Bone marrow (tissue), 2 donors: ENCODE data around the gene TMEM225B.
"Not testable (repeated sequence)": the region's sequence is repeated elsewhere in the genome, so short reads cannot be mapped to it uniquely, and the experiment has no call there.

Source experiments
- DNase-seq, 2 donors: peaks; one replicate each; lab custom pipeline; 2025; lab: John Stamatoyannopoulos, UW

TMEM225B gene, protein sequence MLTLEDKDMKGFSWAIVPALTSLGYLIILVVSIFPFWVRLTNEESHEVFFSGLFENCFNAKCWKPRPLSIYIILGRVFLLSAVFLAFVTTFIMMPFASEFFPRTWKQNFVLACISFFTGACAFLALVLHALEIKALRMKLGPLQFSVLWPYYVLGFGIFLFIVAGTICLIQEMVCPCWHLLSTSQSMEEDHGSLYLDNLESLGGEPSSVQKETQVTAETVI

DNA sequence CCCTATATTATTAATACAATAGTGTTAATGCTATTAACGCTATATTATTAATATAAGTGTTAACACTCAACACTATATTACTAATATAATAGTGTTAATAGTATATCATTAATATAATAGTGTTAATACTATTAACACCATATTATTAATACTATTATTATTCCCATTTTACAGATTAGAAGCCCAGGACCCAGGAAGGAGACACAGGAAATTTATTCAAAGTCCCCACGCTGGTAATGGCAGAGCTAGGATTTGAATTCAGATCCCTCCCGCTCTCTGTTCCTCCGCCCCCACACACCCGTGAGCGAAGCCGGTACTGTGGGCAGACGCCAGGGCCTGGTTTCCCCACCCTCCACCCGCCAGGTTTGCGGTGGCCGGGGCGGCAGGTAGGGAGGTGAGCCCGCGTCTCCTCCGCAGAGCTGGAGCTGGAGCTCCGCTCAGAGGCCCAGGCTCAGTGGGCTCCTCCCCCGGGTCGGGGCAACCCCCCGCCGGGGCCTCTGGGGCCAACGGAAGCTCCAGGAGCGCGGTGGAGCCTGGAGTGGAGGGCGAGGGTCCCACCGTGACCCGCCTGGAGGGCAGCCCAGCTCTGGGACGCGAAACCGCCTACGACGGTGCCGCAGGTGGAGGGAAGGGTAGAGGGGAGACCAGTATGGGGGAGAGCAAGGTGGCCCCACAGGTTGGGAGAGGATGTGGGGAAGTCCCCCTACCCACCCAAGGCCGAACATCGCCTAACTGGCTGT, at the start of gene TMEM225B:
Gene TMEM225B (plus strand): TSS at position 506 of the 740 bp plus-strand sequence. CDS start 6,122 bp downstream, outside the sequence.
- DNase-seq, result no peak

DNA sequence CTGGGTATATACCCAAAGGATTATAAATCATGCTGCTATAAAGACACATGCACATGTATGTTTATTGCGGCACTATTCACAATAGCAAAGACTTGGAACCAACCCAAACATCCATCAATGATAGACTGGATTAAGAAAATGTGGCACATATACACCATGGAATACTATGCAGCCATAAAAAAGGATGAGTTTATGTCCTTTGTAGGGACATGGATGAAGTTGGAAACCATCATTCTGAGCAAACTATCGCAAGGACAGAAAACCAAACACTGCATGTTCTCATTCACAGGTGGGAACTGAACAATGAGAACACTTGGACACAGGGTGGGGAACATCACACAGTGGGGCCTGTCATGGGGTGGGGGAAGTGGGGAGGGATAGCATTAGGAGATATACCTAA, 48.5 kb upstream of the TMEM225B start:
- DNase-seq, result not testable (repeated sequence)

DNA sequence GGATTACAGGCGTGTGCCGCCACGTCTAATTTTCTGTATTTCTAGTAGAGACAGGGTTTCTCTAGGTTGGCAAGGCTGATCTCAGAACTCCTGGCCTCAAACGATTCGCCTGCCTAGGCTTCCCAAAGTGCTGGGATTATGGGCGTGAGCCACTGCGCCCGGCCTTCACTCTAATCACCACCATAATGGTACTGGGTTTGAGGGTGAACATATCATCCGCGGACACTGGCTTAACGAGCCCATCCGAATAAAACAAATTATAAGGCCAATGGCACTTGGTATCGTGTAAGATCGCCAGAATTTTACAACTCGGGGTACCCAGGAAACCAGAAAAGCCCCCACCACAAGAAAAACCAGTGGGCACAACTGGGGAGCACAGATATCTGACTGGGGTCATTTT, 46.7 kb upstream of the TMEM225B start:
- no peak for DNase-seq

DNA sequence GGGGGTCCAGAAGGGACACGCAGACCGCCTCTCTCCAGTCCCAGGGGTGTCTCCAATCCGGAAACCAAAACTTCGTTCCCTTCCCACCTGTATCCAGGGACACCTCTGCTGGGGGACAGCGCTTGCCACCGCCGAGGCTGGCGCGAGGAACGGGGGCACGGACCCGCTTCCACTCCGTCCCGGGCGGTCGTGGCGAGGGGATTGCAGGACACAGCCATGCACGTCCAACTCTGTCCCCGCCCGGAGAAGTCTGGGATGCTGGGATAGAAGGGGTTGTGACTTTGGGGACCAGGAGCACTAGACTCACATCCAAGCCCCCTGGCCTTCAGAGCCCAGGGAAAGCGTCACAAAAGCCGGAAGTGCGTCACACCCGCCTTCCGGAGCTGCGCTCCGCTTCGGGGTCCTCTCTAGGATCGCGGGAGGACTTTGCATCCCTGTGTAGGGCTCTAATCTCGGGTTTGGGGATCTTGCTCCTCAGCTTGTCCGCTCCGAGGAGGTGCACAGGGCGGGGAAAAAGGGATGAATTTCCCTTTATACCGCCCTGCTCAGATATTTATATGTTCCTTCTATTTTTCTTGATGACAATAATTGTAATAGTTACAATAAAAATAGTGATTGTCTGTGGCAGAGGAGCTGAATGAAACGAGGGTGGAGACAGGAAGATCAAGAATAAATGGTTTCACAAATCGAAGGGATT, 46.2 kb upstream of the TMEM225B start, which contains the start of gene FAM200A:
Gene FAM200A (minus strand): TSS at position 348 of the 697 bp plus-strand sequence. CDS start 3,707 bp downstream, outside the sequence.
- DNase-seq, result peak; percentile 56 to 80

DNA sequence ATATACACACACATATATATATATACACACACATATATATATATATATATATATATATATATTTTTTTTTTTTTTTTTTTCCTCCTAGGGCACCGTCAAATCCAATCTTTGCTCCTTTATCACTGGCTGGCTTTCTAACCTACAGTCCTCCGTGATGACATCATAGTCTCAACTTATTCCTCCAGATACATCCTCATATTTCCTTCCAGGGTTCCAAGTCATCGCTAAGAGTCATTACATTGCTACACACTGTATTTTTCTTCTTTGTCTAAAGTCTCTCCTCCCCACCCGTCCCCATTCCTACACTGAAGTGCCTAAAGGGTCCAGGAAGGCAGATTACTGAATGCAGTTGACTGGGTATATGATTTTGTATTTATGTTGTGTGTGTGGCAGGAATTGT, 45.0 kb upstream of the TMEM225B start:
- DNase-seq, result no peak

DNA sequence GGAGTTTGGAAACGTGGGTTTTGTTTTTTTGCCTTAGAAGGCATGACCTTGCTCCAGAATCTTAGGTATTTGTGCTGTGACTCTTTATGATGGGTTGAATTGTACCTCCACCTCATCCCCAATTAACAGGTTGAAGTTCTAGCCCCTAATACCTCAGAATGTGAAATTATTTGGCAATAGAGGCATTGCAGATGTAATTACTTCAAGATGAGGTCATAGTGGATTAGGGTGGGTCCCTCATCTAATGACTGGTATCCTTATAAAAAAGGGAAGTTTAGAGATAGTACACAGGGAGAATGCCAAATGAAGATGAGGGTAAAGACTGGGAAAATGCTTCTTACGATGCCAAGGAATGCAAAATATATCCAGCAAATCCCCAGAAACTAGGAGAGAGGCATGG, 43.1 kb upstream of the TMEM225B start:
- DNase-seq, result no peak

DNA sequence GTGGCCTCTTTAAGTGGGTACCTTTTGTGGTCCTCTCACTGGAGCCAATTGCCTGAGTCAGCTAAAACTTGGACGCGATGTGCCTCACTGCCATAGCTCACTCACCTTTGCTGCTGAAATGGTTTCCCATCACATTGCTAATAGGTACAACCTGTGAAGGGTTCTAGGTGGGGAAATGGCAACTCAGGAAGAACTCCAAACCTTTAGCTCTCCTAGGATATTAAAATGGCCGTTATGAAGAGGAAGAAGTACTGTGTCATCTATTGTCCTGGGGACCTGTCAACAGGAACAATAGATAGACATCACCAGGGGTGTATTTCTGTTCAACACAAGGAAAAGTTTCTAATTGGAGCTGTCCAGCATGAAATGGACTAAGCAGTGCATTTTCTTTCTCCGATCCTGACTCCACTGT, 40.9 kb upstream of the TMEM225B start:
- DNase-seq, result no peak

DNA sequence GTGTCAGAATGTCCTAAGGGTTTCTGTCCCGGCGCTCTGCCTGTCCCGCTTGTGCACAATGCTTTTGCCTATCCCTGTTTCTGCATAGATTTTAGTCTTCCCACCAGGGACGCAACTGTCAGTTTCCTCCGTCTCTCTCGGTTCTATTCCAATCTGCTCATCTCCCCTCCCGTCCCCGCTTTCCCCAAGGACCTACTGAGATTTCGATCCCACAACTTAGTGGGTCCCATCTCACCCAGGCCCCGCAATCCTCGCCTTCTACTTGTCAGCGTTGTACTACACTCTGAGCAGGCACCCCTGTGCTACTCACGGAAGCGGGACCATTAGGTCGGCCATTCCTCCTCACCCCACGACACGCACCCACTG, 40.1 kb upstream of the TMEM225B start:
- peak in 1 of 2 donors; percentile 44 for DNase-seq

DNA sequence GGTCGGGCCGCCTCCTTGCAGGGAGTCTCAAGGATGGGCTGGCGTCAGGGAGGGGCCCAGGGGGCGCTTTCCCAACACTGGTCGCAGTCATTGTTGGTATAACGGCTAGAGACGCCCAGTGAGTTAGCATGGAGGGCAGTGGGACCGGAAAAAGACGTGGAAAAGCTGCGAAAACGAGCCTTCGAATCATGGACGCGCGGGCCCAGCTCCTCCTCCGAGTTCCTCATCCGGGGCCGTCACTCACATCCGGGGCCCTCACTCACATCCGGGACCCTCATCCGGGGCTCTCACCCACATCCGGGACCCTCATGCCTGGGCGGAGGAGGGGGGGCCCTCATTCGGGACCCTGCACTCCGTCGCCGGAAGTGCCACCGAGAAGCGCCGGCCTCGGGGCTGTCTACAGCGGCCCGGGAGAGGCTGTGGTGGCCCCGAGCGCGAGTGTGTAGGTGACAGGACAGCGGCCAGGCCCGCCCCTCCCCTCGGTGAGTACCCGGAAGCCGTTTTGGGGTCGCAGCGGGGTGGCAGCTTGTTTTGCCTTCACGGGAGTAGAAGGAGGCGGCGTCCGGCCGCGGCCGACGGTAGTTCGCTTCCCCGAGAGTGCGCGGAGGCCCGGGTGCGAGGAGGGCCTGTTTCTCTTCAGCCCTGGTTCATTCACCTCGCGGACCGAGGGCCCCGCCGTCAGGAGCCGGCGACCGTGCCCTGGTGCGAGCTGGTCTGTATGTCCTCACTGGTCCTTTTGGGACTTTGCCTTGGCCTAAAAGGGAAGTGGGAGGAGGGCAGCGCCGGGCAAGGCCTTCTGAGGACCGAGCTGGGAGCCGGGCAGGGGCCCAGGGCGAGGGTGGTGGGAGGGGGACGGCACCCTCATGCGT, 39.5 kb upstream of the TMEM225B start, which contains the start of gene ZNF655:
Gene ZNF655 (plus strand): TSS at position 337 of the 869 bp plus-strand sequence. CDS start 1,918 bp downstream, outside the sequence.
- peak; percentile 48 to 96 for DNase-seq

DNA sequence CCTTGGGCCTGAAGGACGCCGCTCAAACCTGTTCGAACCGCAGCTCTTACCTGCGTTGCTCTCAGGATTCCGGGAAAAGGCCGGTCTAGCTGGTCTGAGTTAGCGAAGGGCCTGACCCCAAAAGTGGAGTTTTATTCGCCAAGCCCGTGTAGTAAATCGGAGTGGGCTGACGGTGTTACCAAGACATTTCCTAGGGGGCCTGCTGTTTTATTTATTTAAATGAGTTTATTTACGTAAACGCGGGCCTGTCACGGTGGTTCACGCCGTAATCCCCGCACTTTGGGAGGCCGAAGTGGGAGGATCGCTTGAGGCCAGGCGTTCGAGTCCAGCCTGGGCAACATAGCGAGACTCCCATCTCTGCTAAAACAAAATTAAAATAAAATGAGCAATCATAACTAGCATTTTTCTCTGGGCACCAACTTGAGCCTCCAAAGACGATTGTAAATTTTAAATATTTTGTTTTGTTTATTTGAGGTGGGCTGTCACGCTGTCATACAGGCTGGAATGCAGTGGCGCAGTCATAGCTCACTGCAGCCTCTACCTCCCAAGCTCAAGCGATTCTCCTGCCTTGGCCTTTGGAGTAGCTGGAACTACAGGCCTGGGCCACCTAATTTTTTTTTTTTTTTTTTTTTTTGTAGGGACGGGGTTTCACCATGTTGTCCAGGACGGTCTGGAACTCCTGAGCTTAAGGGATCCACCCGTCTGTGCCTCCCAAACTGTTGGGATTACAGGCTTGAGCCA, 38.7 kb upstream of the TMEM225B start:
- DNase-seq, result no peak

DNA sequence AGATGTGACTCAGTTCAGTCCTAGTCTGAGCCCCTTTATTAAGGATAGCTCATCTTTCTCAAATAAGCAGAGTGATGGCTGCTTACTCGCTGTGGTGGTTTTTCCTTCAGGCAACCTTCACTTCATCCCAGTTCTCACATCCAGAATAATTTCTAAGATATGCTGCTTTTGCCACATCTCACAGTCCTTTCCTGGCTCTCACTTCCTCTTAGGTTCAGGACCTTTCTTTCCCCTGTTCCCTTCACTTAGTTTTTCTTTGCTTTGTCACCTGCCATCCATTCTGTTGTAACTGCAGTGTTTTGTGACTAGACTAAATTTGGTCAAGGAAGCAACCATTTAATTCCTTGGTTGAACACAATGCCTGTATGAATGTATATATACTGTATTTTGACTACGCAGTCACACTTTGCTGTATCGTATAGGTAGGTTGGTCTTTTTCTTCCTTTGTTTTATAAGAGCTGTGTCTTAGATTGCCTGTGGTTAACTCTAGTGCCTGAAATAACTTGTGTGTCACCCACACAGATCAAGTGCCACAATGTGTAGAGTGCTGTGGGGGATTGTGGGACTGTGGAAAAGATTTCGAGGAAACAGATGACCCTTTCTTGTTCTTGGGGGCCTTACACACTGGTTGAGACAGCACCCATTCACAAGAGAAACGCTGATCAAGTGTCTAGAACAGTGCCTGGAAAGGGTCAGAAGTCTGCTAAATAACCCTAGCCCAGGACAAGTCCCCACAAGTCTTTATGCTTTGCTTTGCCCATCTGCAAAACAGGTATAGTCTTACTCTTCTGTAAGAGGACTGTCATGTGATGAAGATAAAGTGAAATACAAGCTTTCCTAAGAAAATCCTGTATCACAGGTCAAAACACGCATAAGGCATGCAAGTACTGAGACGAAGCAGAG, 37.0 kb upstream of the TMEM225B start:
- DNase-seq, result no peak

DNA sequence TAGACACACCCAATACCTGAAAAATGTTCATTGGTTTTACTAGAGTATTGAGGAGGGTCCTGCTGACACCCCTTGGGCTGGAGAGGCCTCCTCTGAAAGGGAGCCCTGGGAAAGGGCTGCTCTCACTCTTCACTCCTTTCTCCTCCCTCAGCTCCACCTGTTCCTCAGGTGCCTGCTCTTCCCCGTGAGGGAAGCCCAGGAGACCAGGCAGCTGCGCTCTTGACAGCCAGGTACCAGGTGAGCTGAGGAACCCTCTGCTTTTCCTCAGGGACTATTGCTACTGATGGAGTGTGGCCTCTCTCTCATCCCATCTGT, 36.4 kb upstream of the TMEM225B start:
- DNase-seq, result no peak

DNA sequence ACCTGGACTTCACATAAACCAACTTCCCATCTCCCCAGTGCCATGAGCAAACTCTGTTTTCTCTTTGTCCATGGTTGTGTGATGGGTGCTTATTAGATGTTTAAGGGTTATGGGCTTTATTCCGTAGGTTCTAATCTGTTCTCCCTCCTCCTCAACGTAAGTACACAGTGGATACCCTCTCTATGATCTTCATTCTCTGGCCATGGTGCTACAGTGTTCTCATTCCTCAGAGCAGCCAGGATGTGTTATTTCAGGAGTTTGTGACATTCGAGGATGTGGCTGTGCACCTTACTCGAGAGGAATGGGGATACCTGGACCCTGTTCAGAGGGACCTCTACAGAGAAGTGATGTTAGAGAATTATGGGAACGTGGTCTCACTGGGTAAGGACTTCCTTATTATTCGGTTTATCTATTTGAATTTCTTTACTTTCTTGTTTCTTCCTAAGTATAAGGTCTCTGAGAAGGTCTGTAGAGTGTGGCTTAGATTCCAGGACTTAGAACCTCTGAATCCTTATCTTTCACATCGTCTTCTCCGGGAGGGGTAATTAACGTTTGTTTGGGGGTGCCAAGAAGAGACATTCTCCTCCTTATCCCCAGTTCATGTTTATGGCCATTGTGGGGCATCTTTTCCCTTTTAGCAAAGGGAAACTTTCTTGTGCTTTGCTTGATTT, 35.8 kb upstream of the TMEM225B start:
- no peak for DNase-seq

DNA sequence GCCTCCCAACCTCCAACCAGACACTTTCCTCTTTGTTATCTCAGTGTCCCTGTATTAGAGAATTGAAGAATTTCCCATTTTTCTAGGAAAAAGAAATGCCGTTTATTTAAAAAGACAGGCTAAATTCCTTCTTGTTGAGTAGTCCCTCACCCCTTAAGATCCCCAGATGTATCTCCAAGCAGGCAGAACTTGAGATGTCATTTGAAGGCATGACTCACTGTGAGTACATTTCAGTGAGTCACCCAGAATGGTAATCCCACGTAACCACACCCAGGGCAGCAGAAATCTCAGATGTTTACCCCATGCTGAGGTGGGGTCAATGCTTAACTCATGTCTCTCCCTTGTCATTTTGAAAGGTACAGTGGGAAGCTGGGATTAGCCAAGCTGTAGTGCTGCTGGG, 35.2 kb upstream of the TMEM225B start:
- DNase-seq, result peak in 1 of 2 donors; percentile 10

DNA sequence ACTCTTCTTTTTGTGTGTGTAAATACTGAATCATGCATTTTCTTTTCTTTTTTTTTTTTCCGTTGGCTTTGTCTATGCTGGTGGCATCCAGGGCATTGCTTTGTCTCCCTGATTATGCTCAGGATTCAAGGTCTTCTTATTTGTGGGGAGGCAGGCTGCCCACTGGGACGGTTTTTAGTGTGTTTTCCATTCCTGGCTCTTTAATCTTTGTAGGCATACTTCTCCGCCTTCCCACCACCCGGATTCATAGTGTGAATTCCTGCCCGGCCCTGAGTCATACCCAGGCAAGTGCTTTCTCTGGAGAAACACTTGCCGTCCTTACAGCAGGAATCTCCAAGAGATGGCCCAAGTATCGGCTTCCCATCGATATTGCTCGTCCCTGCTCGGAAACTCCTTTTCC, 34.4 kb upstream of the TMEM225B start:
- no peak for DNase-seq

DNA sequence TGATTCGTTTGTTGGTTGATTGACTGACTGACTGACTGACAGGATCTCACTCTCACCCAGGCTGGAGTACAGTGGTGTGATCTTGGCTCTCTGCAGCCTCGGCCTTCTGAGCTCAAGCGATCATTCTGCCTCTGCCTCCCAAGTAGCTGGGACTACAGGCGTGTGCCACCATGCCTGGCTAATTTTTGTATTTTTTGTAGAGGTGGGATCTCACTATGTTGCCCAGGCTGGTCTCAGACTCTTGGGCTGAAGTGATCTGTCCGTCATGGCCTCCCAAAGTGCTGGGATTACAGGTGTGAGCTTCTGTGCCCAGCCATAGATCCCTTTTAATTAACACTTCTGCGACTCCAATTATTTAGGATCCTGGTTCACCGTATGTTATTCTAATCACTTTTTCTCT, 29.3 kb upstream of the TMEM225B start:
- DNase-seq, result not testable (repeated sequence)

DNA sequence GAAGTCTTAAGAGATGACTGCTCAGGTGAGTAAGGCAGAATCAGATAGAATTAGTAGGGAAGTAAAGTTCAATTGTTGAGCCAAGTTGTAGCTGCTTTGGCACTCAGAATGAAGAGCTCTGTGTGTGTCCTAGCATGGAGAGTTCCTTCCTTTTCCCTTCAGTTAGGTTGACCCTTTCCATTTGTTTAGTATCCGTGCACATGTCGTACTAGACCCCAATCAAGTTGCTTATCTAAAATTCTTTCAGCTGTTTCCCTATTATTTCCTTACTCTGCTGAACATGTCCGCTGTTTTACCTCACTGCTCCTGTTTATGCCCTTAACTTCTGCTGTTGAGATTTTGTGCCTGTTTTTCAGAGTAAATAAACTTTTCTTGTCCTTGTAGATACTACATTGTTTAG, 26.3 kb upstream of the TMEM225B start:
- DNase-seq, result no peak

DNA sequence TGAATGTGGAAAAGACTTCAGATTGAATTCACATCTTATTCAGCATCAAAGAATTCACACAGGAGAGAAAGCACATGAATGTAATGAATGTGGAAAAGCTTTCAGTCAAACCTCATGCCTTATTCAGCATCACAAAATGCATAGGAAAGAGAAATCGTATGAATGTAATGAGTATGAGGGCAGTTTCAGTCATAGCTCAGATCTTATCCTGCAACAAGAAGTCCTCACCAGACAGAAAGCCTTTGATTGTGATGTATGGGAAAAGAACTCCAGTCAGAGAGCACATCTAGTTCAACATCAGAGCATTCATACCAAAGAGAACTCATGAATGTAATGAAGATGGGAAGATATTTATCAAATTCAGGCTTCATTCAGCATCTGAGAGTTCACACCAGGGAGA, 24.8 kb upstream of the TMEM225B start:
- no peak for DNase-seq

DNA sequence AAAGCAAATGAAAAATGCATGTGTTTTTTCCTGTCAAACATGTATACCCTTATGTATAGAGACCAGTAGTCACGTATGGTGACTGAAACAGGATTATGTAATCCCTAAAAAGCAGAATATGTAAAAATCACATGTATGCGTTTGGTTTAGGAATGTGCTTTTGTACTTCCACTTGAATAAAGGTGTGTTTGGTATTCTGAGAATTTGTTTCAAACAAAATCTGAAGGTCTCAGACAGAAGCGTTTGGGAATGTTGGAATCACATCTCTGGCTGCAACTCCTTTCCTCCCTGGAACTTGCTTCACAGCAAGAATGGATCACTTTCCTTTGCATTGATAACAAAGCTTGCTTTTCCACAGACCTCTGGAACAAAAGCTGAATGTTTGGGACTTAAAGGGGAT, 21.8 kb upstream of the TMEM225B start:
- DNase-seq, result no peak
